PC-9 (cell line): ENCODE results near the gene ZNF135. TPM values are rescaled to one million over a fixed set of nuclear protein-coding genes. Genes with fewer than 3 reads are reported as not detected.

ENCODE experiments used
- Bru-seq: library from RNA; stranded (reverse); fragments of 400-500 nt; gene quantifications from one replicate; lab custom pipeline; 2021; lab: Mats Ljungman, UMichigan
- BruChase-seq, 2 experiments: library from RNA; stranded (reverse); fragments of 400-500 nt; gene quantifications; one replicate each; lab custom pipeline; 2021; lab: Mats Ljungman, UMichigan
- BruUV-seq: library from RNA; stranded (reverse); fragments of 400-500 nt; replicated peaks from 2 replicates; lab custom pipeline; 2021; lab: Mats Ljungman, UMichigan
- CTCF ChIA-PET: fragments of 300-600 bp; sonication (Branson Sonifier 250); formaldehyde crosslinking; loops from one replicate; lab custom pipeline; 2022; ENCODE audit warnings: antibody characterized with exemption; lab: Charles Lee
- POLR2A ChIA-PET: fragments of 300-600 bp; sonication (Branson Sonifier 250); formaldehyde crosslinking; loops from one replicate; lab custom pipeline; 2022; ENCODE audit warnings: antibody characterized with exemption; ENCODE audit not compliant: unreplicated experiment; lab: Charles Lee
- DNase-seq, 2 experiments: peaks; one replicate each; pipeline versions ENCODE4 v3.0.0 to v3.0.0-alpha.2; 2015 to 2022; ENCODE audit warnings: mixed read lengths in 1 of 2
- H2AFZ ChIP-seq: fragments of 200-600 bp; sonication (generic); 2 replicates; pipeline ENCODE4 v1.8.1; 2017; ENCODE audit warnings: antibody characterized with exemption
- H3F3A ChIP-seq: fragments of 200-600 bp; sonication (generic); 2 replicates; pipeline ENCODE4 v1.8.1; 2017; ENCODE audit warnings: antibody characterized with exemption, mild to moderate bottlenecking, low read depth; ENCODE audit not compliant: insufficient read depth
- H3K27ac ChIP-seq: fragments of 200-600 bp; sonication (generic); 2 replicates; pipeline ENCODE4 v1.6.1; 2016; ENCODE audit warnings: mixed run types
- H3K27me3 ChIP-seq: fragments of 200-600 bp; sonication (generic); 2 replicates; pipeline ENCODE4 v1.6.1; 2016; ENCODE audit warnings: low read depth, mixed run types; ENCODE audit not compliant: insufficient read depth
- H3K36me3 ChIP-seq: fragments of 200-600 bp; sonication (generic); 2 replicates; pipeline ENCODE4 v1.6.1; 2016; ENCODE audit warnings: low read depth, mixed run types
- H3K4me1 ChIP-seq: fragments of 200-600 bp; sonication (generic); replicated peaks from 2 replicates; pipeline ENCODE4 v1.6.1; 2016; ENCODE audit warnings: mixed run types; ENCODE audit not compliant: insufficient read depth
- H3K4me2 ChIP-seq: fragments of 200-600 bp; sonication (generic); 2 replicates; pipeline ENCODE4 v1.6.1; 2017; ENCODE audit warnings: mixed run types
- H3K4me3 ChIP-seq: fragments of 200-600 bp; sonication (generic); 2 replicates; pipeline ENCODE4 v1.6.1; 2016; ENCODE audit warnings: mixed run types
- H3K79me2 ChIP-seq: fragments of 200-600 bp; sonication (generic); 2 replicates; pipeline ENCODE4 v1.6.1; 2017; ENCODE audit warnings: low read depth, mixed run types
- H3K9me2 ChIP-seq: fragments of 200-600 bp; sonication (generic); 2 replicates; pipeline ENCODE4 v1.8.1; 2017; ENCODE audit warnings: mild to moderate bottlenecking; ENCODE audit not compliant: insufficient read depth
- H3K9me3 ChIP-seq: fragments of 200-600 bp; sonication (generic); 2 replicates; pipeline ENCODE4 v1.8.1; 2016; ENCODE audit warnings: low read depth; ENCODE audit not compliant: insufficient read depth
- H4K20me1 ChIP-seq: fragments of 200-600 bp; sonication (generic); 2 replicates; pipeline ENCODE4 v1.8.1; 2017; ENCODE audit not compliant: insufficient read depth
- CTCF ChIP-seq: fragments of 200-600 bp; sonication (generic); conservative IDR thresholded peaks from 2 replicates; pipeline ENCODE4 v1.6.1; 2017; ENCODE audit warnings: mixed run types, antibody characterized with exemption, mild to moderate bottlenecking, moderate library complexity
- EZH2 ChIP-seq: fragments of 200-600 bp; sonication (generic); IDR thresholded peaks from 2 replicates; pipeline ENCODE4 v1.8.0; 2017; ENCODE audit warnings: antibody characterized with exemption, low read depth
- intact Hi-C: fragments of 100-400 bp; cut with micrococcal nuclease; formaldehyde crosslinking; loops from one replicate; pipeline ENCODE4 v1.10.0; 2022; ENCODE audit not compliant: unreplicated experiment
- long read RNA-seq: library from polyadenylated mRNA; stranded (forward); transcript quantifications from one replicate; pipeline ENCODE4 v2.0.0, GENCODE V29; 2022
- total RNA-seq: library from RNA; stranded (reverse); gene quantifications from 2 replicates; pipeline ENCODE4 v1.2.3, GENCODE V29; 2021

ZNF135 gene
- total RNA-seq (0.15 TPM in 1 of 2 replicates, not detected in the other), Bru-seq, nascent RNA (not detected), BruChase-seq, experiment 1, labeled RNA remaining after a 2-hour chase (not detected), BruChase-seq, experiment 2, labeled RNA remaining after a 6-hour chase (not detected)
- long read RNA-seq: 0 reads

GRCh38 chr19:58059003-58059670, at the start of gene ZNF135:
Gene ZNF135 (plus strand): TSS chr19:58059282. CDS start chr19:58060003, 721 bp downstream.
- H3K36me3 ChIP-seq: no peaks in the 10 kb centered on the region
- DNase-seq: no peak
- H3K27ac ChIP-seq: no peak within 1 kb of the TSS
- no peak within 1 kb of the TSS for H2AFZ ChIP-seq
- no peaks in the 10 kb centered on the region for H3K79me2 ChIP-seq
- BruUV-seq: no TSS peak
- no peaks in the 10 kb centered on the region for H3K4me1 ChIP-seq
- H3K4me3 ChIP-seq: no peak within 1 kb of the TSS
- peaks cover 22% of the 10 kb centered on the region for H3K9me3 ChIP-seq
- intact Hi-C loops: no loop called here
- no peak for TF ChIP-seq EZH2
- no peak for TF ChIP-seq CTCF
- H3K4me2 ChIP-seq: no peak within 1 kb of the TSS
- POLR2A ChIA-PET: no interaction called here
- peaks cover 17% of the 10 kb centered on the region for H3K27me3 ChIP-seq
- CTCF ChIA-PET: no interaction called here
- H4K20me1 ChIP-seq: no peaks in the 10 kb centered on the region
- H3K9me2 ChIP-seq: no peaks in the 10 kb centered on the region
- H3F3A ChIP-seq: no peaks in the 10 kb centered on the region

- no TSS peak for BruUV-seq
- intact Hi-C loops: no loop called here
- CTCF ChIA-PET: no interaction called here
- Histone ChIP-seq H3K4me1 (no peaks in the 10 kb centered on the region), H3K27me3 (peaks cover 8% of the 10 kb centered on the region; the same call in 1 of the 2 replicates), H3K4me3 (no peak overlapping the region), H2AFZ (no peak overlapping the region), H3K36me3 (no peaks in the 10 kb centered on the region), H3K27ac (no peak overlapping the region), H3F3A (no peaks in the 10 kb centered on the region), H3K9me3 (peaks cover 20% of the 10 kb centered on the region; the same call in 1 of the 2 replicates), H4K20me1 (no peaks in the 10 kb centered on the region), H3K4me2 (no peak overlapping the region), H3K79me2 (no peaks in the 10 kb centered on the region), H3K9me2 (no peaks in the 10 kb centered on the region)
- TF ChIP-seq EZH2 (no peak), CTCF (no peak)
- POLR2A ChIA-PET: no interaction called here
- DNase-seq: no peak
Measured at GRCh38 chr19:58009301-58009665, 49.8 kb upstream of the ZNF135 start.

- peaks cover 8% of the 10 kb centered on the region; the same call in 1 of the 2 replicates for H3K27me3 ChIP-seq
- H3K4me2 ChIP-seq: no peak overlapping the region
- H3K9me3 ChIP-seq: peaks cover 16% of the 10 kb centered on the region; the same call in 1 of the 2 replicates
- intact Hi-C loops: no loop called here
- no peaks in the 10 kb centered on the region for H3K4me1 ChIP-seq
- DNase-seq: no peak
- no TSS peak for BruUV-seq
- H3F3A ChIP-seq: no peaks in the 10 kb centered on the region
- no peaks in the 10 kb centered on the region for H3K9me2 ChIP-seq
- no peaks in the 10 kb centered on the region for H3K79me2 ChIP-seq
- no peak overlapping the region for H3K27ac ChIP-seq
- no peak for TF ChIP-seq EZH2
- no peak for TF ChIP-seq CTCF
- no peak overlapping the region for H3K4me3 ChIP-seq
- no peaks in the 10 kb centered on the region for H3K36me3 ChIP-seq
- H4K20me1 ChIP-seq: no peaks in the 10 kb centered on the region
- ChIA-PET CTCF (no interaction called here), POLR2A (no interaction called here)
- H2AFZ ChIP-seq: no peak overlapping the region
Measured at GRCh38 chr19:58009666-58010301, 49.3 kb upstream of the ZNF135 start.
